Smooth muscle cell (in vitro differentiated cells): Measurements from ENCODE around the gene SH3RF2. TPM values are rescaled to one million over a fixed set of nuclear protein-coding genes. Genes with fewer than 3 reads are reported as not detected.

Source experiments
- DNase-seq: peaks from one replicate; lab custom pipeline; 2025; ENCODE audit not compliant: unreplicated experiment; lab: John Stamatoyannopoulos, UW
- H2AFZ ChIP-seq: fragments of 200-600 bp; sonication (generic); 2 replicates; pipeline ENCODE4 v1.6.0; 2016; ENCODE audit warnings: antibody characterized with exemption, low read depth, mild to moderate bottlenecking
- H3F3A ChIP-seq: fragments of 200-600 bp; sonication (generic); 2 replicates; pipeline ENCODE4 v1.6.0; 2017; ENCODE audit warnings: antibody characterized with exemption, low read depth
- H3K27ac ChIP-seq: fragments of 200-600 bp; sonication (generic); 2 replicates; pipeline ENCODE4 v1.5.1; 2016; ENCODE audit warnings: low read depth, mild to moderate bottlenecking
- H3K27me3 ChIP-seq: fragments of 200-600 bp; sonication (generic); 2 replicates; pipeline ENCODE4 v1.6.1; 2016; ENCODE audit warnings: low read depth, mild to moderate bottlenecking
- H3K36me3 ChIP-seq: fragments of 200-600 bp; sonication (generic); 2 replicates; pipeline ENCODE4 v1.5.1; 2016; ENCODE audit warnings: low read depth
- H3K4me1 ChIP-seq: fragments of 200-600 bp; sonication (generic); 2 replicates; pipeline ENCODE4 v1.5.1; 2016; ENCODE audit warnings: low read depth
- H3K4me2 ChIP-seq: fragments of 200-600 bp; sonication (generic); 2 replicates; pipeline ENCODE4 v1.6.0; 2016; ENCODE audit warnings: mild to moderate bottlenecking
- H3K4me3 ChIP-seq: fragments of 200-600 bp; sonication (generic); 2 replicates; pipeline ENCODE4 v1.5.1; 2016; ENCODE audit warnings: mild to moderate bottlenecking
- H3K79me2 ChIP-seq: fragments of 200-600 bp; sonication (generic); 2 replicates; pipeline ENCODE4 v1.6.0; 2016; ENCODE audit warnings: low read depth, mild to moderate bottlenecking
- H3K9ac ChIP-seq: fragments of 200-600 bp; sonication (generic); 2 replicates; pipeline ENCODE4 v1.6.0; 2016; ENCODE audit warnings: low read depth
- H3K9me3 ChIP-seq: fragments of 200-600 bp; sonication (generic); replicated peaks from 2 replicates; pipeline ENCODE4 v1.5.1; 2016; ENCODE audit warnings: low read depth
- H4K20me1 ChIP-seq: fragments of 200-600 bp; sonication (generic); 2 replicates; pipeline ENCODE4 v1.6.0; 2016; ENCODE audit warnings: low read depth
- WGBS: methylation state at CpG from one replicate; pipeline ENCODE4 v1.1.7; 2016; ENCODE audit warnings: low lambda C conversion rate; 5-methylcytosine and 5-hydroxymethylcytosine counted together
- polyA plus RNA-seq: library from polyadenylated mRNA; unstranded; fragments of >200 nt; fragmentation: Nextera tagmentation; extraction: Ambion mirVana; gene quantifications from 2 replicates; pipeline ENCODE4 v1.2.1, GENCODE V29; 2016
- total RNA-seq: library from RNA; depleted of rRNA; stranded (reverse); fragments of >200 nt; gene quantifications from 2 replicates; pipeline ENCODE4 v1.2.3, GENCODE V29; 2014
- TF ChIP-seq, protein P1 (sequence below): fragments of 200-600 bp; sonication (generic); IDR thresholded peaks from 2 replicates; pipeline ENCODE4 v1.5.1; 2017; ENCODE audit warnings: borderline replicate concordance, mild to moderate bottlenecking, antibody characterized with exemption; ENCODE audit not compliant: insufficient read depth, poor library complexity, severe bottlenecking

SH3RF2 gene, protein sequence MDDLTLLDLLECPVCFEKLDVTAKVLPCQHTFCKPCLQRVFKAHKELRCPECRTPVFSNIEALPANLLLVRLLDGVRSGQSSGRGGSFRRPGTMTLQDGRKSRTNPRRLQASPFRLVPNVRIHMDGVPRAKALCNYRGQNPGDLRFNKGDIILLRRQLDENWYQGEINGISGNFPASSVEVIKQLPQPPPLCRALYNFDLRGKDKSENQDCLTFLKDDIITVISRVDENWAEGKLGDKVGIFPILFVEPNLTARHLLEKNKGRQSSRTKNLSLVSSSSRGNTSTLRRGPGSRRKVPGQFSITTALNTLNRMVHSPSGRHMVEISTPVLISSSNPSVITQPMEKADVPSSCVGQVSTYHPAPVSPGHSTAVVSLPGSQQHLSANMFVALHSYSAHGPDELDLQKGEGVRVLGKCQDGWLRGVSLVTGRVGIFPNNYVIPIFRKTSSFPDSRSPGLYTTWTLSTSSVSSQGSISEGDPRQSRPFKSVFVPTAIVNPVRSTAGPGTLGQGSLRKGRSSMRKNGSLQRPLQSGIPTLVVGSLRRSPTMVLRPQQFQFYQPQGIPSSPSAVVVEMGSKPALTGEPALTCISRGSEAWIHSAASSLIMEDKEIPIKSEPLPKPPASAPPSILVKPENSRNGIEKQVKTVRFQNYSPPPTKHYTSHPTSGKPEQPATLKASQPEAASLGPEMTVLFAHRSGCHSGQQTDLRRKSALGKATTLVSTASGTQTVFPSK
- total RNA-seq: 2.0 and 2.4 TPM in 2 replicates
- 1.0 and 3.1 TPM in 2 replicates for polyA plus RNA-seq

DNA sequence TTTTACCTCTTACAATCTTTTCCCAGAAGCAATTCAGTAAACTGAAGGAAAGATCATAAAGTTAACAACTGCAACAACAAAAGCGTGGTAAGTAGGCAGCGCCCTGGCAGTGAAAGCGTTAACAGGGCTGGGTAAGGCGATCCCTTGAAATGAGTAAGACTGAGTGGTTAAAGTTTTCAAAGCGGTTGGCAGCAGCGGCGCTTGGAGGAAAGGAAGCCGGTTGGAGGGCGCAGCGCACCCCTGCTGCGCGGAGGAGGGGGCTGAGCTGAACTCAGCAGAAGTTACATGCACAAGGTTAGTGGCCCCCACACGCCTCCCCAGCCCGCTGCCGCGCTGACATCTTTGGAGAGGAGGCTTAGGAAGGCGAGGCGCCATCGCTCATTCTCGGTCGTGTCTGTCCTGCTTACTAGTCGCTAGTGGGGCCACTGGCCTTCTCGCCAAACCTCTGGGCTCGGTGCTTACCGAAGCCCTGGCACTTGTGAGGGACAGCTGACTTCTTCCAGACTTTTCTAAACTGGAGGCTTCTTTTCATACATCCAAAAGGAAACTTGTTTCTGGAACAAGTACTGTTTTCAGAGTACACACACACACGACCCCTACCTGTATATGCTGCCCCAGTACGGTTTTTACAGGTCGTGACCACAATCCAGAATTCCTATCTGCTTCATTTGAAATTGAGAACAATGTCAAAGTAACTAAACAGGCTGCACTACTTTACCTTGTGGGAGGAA, at the start of gene SH3RF2:
TSS of gene SH3RF2 (plus strand) at position 178 of the 731 bp plus-strand sequence. CDS start 1,351 bp downstream, outside the sequence.
- Histone ChIP-seq H3K27me3 (peaks cover 18% of the 10 kb centered on the region), H3K4me3 (peak within 1 kb of the TSS; percentile 53), H3K9ac (peak within 1 kb of the TSS; percentile 36), H2AFZ (peak within 1 kb of the TSS; percentile 58), H4K20me1 (no peaks in the 10 kb centered on the region), H3K9me3 (no peaks in the 10 kb centered on the region), H3K79me2 (no peaks in the 10 kb centered on the region), H3K4me2 (peak within 1 kb of the TSS; percentile 89), H3K36me3 (no peaks in the 10 kb centered on the region), H3K27ac (peak within 1 kb of the TSS; percentile 66), H3K4me1 (peaks cover 35% of the 10 kb centered on the region), H3F3A (peaks cover 11% of the 10 kb centered on the region)
- 3% methylated on average over 28 of the region's 28 CpGs for WGBS
- TF ChIP-seq, protein P1, sequence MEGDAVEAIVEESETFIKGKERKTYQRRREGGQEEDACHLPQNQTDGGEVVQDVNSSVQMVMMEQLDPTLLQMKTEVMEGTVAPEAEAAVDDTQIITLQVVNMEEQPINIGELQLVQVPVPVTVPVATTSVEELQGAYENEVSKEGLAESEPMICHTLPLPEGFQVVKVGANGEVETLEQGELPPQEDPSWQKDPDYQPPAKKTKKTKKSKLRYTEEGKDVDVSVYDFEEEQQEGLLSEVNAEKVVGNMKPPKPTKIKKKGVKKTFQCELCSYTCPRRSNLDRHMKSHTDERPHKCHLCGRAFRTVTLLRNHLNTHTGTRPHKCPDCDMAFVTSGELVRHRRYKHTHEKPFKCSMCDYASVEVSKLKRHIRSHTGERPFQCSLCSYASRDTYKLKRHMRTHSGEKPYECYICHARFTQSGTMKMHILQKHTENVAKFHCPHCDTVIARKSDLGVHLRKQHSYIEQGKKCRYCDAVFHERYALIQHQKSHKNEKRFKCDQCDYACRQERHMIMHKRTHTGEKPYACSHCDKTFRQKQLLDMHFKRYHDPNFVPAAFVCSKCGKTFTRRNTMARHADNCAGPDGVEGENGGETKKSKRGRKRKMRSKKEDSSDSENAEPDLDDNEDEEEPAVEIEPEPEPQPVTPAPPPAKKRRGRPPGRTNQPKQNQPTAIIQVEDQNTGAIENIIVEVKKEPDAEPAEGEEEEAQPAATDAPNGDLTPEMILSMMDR: no peak
- DNase-seq: peak; percentile 10

DNA sequence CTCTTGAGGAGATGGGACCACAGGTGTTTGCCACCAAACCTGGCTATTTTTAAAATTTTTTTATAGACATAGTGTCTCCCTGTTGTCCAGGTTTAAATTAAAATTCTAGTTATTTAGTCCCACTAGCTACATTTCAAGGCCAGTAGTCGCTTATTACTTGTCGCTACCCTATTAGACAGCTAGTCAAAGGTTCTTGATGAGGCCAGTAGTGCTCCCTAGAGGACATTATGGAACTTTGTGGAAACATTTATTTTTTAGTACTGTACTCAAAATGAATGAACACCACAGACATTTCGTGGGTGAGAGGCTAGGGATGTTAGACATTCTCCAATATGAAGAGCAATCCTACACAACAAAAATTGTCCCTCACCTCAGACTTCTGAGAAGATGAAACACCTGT, 49.2 kb upstream of the SH3RF2 start:
- peaks cover 3% of the 10 kb centered on the region for H3K27me3 ChIP-seq
- TF ChIP-seq, protein P1: no peak
- H3K4me3 ChIP-seq: no peak overlapping the region
- H2AFZ ChIP-seq: no peak overlapping the region
- WGBS: 86% methylated on average over 3 of the region's 3 CpGs
- no peaks in the 10 kb centered on the region for H3K36me3 ChIP-seq
- no peaks in the 10 kb centered on the region for H3K79me2 ChIP-seq
- H3K9me3 ChIP-seq: no peaks in the 10 kb centered on the region
- H3K9ac ChIP-seq: no peak overlapping the region
- no peaks in the 10 kb centered on the region for H4K20me1 ChIP-seq
- no peaks in the 10 kb centered on the region for H3F3A ChIP-seq
- no peaks in the 10 kb centered on the region for H3K4me1 ChIP-seq
- H3K27ac ChIP-seq: no peak overlapping the region
- DNase-seq: no peak
- H3K4me2 ChIP-seq: no peak overlapping the region

DNA sequence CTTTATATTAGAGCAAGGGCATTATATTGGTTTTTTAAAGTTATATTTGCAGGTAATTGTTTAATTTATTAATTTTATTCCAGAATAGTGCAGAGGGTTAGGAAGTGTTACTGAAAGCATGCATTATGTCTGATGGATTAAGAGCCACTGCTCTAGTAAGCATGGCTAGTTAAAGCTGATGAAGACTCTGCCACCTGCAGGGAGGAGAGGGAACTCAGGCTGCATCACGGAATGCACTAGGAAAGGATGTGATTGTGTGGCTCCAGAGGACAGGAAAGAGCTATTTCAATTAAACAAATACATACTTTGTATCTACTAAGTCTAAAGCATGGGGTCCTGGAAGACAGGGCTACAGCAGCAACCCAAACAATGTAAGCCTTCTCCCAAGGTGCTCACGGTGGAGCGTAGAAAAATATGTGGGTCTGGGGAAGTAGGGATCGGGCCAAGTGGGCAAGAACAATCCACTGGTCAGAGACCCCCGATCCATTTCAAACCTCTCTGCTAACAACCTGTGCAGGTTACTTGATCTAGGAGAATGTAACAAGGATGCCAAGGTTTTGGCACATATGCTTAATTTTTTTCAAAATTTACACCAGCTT, 48.3 kb upstream of the SH3RF2 start:
- TF ChIP-seq, protein P1: peak; percentile 64
- no peaks in the 10 kb centered on the region for H3K4me1 ChIP-seq
- H2AFZ ChIP-seq: no peak overlapping the region
- H3K27ac ChIP-seq: no peak overlapping the region
- no peaks in the 10 kb centered on the region for H3F3A ChIP-seq
- no peak overlapping the region for H3K4me3 ChIP-seq
- no peaks in the 10 kb centered on the region for H4K20me1 ChIP-seq
- WGBS: 58% methylated on average over 5 of the region's 5 CpGs
- no peaks in the 10 kb centered on the region for H3K79me2 ChIP-seq
- H3K27me3 ChIP-seq: peaks cover 3% of the 10 kb centered on the region
- no peak overlapping the region for H3K9ac ChIP-seq
- no peak overlapping the region for H3K4me2 ChIP-seq
- DNase-seq: no peak
- no peaks in the 10 kb centered on the region for H3K9me3 ChIP-seq
- no peaks in the 10 kb centered on the region for H3K36me3 ChIP-seq
